HepG2 (cell line): ENCODE data around the gene SLC35A1. TPM values are rescaled to one million over a fixed set of nuclear protein-coding genes. Genes with fewer than 3 reads are reported as not detected.
A peak's percentile ranks its signal among the peaks of the same experiment; 100 is the strongest.

Experiments
- ATAC-seq: fragments of 200-7000 bp; cut with Tn5 transposase; 3 replicates; pipeline ENCODE4 v1.9.1; 2020; ENCODE audit warnings: mild to moderate bottlenecking, moderate library complexity
- BruUV-seq: library from RNA; stranded (reverse); fragments of 400-500 nt; replicated peaks from 2 replicates; lab custom pipeline; 2021; lab: Mats Ljungman, UMichigan
- CTCF ChIA-PET: fragments of 300-600 bp; formaldehyde crosslinking; extraction: SDS; loops from one replicate; lab custom pipeline; 2021; ENCODE audit warnings: low total read pairs, inconsistent platforms, low intra/inter-chr PET ratio; lab: Yijun Ruan, JAX
- POLR2A ChIA-PET: fragments of 350-600 bp; sonication (Branson Sonifier 250); formaldehyde crosslinking; loops from one replicate; lab custom pipeline; 2020; ENCODE audit warnings: antibody characterized with exemption, inconsistent platforms; lab: Yijun Ruan, JAX
- DNase-seq: peaks from one replicate; pipeline ENCODE4 v3.0.0-alpha.2; 2015; ENCODE audit warnings: low spot score
- FAIRE-seq: peaks from 3 replicates; lab custom pipeline; 2011; peaks lifted over from hg19 to GRCh38; lab: Jason Lieb, UNC
- H2AFZ ChIP-seq: one replicate; pipeline ENCODE4 v1.6.1; 2011; ENCODE audit warnings: low read length, inconsistent platforms
- H3K27ac ChIP-seq: fragments of 300-600 bp; 3 replicates; pipeline ENCODE4 v1.8.0; 2011; ENCODE audit warnings: mixed run types, mild to moderate bottlenecking, mixed read lengths, low read length, inconsistent platforms; ENCODE audit not compliant: insufficient read depth; ENCODE audit errors: extremely low read length
- H3K27me3 ChIP-seq, 2 experiments: fragments of 200-600 bp in 1 of 2; 2 replicates in 1 of 2; 3 replicates in 1 of 2; pipeline versions ENCODE4 v1.6.0 to v1.8.0; 2011; ENCODE audit warnings: low read length in 2 of 2, mild to moderate bottlenecking in 2 of 2, moderate library complexity in 2 of 2, inconsistent platforms in 1 of 2; ENCODE audit not compliant: insufficient read depth in 2 of 2, control insufficient read depth in 1 of 2
- H3K36me3 ChIP-seq, 2 experiments: fragments of 200-600 bp in 1 of 2; replicated peaks in 1 of 2; 2 replicates in 1 of 2; 3 replicates in 1 of 2; pipeline versions ENCODE4 v1.5.1 to v1.8.0; 2011; ENCODE audit warnings: low read length in 2 of 2, inconsistent platforms in 1 of 2; ENCODE audit not compliant: insufficient read depth in 2 of 2, control insufficient read depth in 1 of 2
- H3K4me1 ChIP-seq: 2 replicates; pipeline ENCODE4 v1.5.1; 2012; ENCODE audit warnings: low read length, inconsistent platforms; ENCODE audit not compliant: insufficient read depth
- H3K4me2 ChIP-seq: 2 replicates; pipeline ENCODE4 v1.6.0; 2011; ENCODE audit warnings: low read depth, low read length, inconsistent platforms
- H3K4me3 ChIP-seq, 3 experiments: fragments of 200-600 bp in 1 of 3; sonication (generic), shearing (Covaris generic) in 1 of 3; replicated peaks in 1 of 3; 2 replicates each; pipeline ENCODE4 v1.5.1; 2011 to 2016; ENCODE audit warnings: low read length in 3 of 3, inconsistent platforms in 2 of 3, low read depth in 2 of 3, mild to moderate bottlenecking in 2 of 3, control low read depth in 1 of 3, mixed read lengths in 1 of 3; ENCODE audit not compliant: insufficient read depth in 1 of 3
- H3K79me2 ChIP-seq: one replicate; pipeline ENCODE4 v1.6.1; 2011; ENCODE audit warnings: low read length, inconsistent platforms; ENCODE audit not compliant: insufficient read depth
- H3K9ac ChIP-seq: 2 replicates; pipeline ENCODE4 v1.6.0; 2011; ENCODE audit warnings: mild to moderate bottlenecking, low read depth, low read length, inconsistent platforms; ENCODE audit not compliant: insufficient read depth
- H3K9me3 ChIP-seq: 2 replicates; pipeline ENCODE4 v1.5.1; 2012; ENCODE audit warnings: mild to moderate bottlenecking, low read length
- H4K20me1 ChIP-seq: 2 replicates; pipeline ENCODE4 v1.6.0; 2011; ENCODE audit warnings: inconsistent platforms, mild to moderate bottlenecking, low read length, moderate library complexity; ENCODE audit not compliant: insufficient read depth
- HNRNPUL1 ChIP-seq: fragments of 200-400 bp; formaldehyde crosslinking; IDR thresholded peaks from 2 replicates; pipeline ENCODE4 v1.6.1; 2017; ENCODE audit warnings: low read depth, mild to moderate bottlenecking, low read length, moderate library complexity
- MAFG ChIP-seq: sonication (generic); formaldehyde crosslinking; IDR thresholded peaks from 2 replicates; pipeline ENCODE4 v1.5.1; 2020; ENCODE audit warnings: mild to moderate bottlenecking, missing genetic modification reagents
- MAZ ChIP-seq, 2 experiments: sonication (generic) in 1 of 2; formaldehyde crosslinking in 1 of 2; IDR thresholded peaks; 2 replicates each; pipeline versions ENCODE4 v1.5.0 to v1.6.1; 2012 to 2020; ENCODE audit warnings: low read depth in 2 of 2, mild to moderate bottlenecking in 2 of 2, borderline replicate concordance in 1 of 2, improper control_type of control experiment in 1 of 2, low read length in 1 of 2, missing genetic modification reagents in 1 of 2, moderate library complexity in 1 of 2
- NR2F6 ChIP-seq, 2 experiments: IDR thresholded peaks; 2 replicates each; pipeline ENCODE4 v1.6.1; 2016; ENCODE audit warnings: antibody characterized with exemption in 1 of 2, mild to moderate bottlenecking in 1 of 2
- PRMT3 ChIP-seq: sonication (generic); formaldehyde crosslinking; IDR thresholded peaks from 2 replicates; pipeline ENCODE4 v1.8.1; 2022; ENCODE audit warnings: low read depth, mild to moderate bottlenecking, moderate library complexity, missing genetic modification reagents, borderline replicate concordance
- SAFB2 ChIP-seq: sonication (generic); formaldehyde crosslinking; IDR thresholded peaks from 2 replicates; pipeline ENCODE4 v1.5.1; 2020; ENCODE audit warnings: missing genetic modification reagents, low read depth, mild to moderate bottlenecking, borderline replicate concordance
- SYNCRIP ChIP-seq: fragments of 200-400 bp; formaldehyde crosslinking; IDR thresholded peaks from 2 replicates; pipeline ENCODE4 v1.6.1; 2018; ENCODE audit warnings: mild to moderate bottlenecking, low read depth, low read length; ENCODE audit not compliant: insufficient read depth
- TBL1XR1 ChIP-seq: fragments of 150-350 bp; IDR thresholded peaks from 2 replicates; pipeline ENCODE4 v1.6.1; 2014; ENCODE audit warnings: borderline replicate concordance, low read length; ENCODE audit not compliant: partially characterized antibody
- ZMYM4 ChIP-seq: sonication (generic); formaldehyde crosslinking; IDR thresholded peaks from 2 replicates; pipeline ENCODE4 v1.8.1; 2023; ENCODE audit warnings: mild to moderate bottlenecking, missing genetic modification reagents
- ZNF121 ChIP-seq: sonication (generic); formaldehyde crosslinking; IDR thresholded peaks from 2 replicates; pipeline ENCODE4 v1.5.0; 2020; ENCODE audit warnings: mild to moderate bottlenecking, missing genetic modification reagents
- ZNF331 ChIP-seq: sonication (generic); formaldehyde crosslinking; IDR thresholded peaks from 2 replicates; pipeline ENCODE4 v1.4.0; 2020; ENCODE audit warnings: missing genetic modification reagents
- ZNF572 ChIP-seq: sonication (generic); formaldehyde crosslinking; IDR thresholded peaks from 2 replicates; pipeline ENCODE4 v1.5.1; 2020; ENCODE audit warnings: mild to moderate bottlenecking, missing genetic modification reagents
- WGBS: methylation state at CpG from one replicate; pipeline ENCODE4 v1.1.6; 2017; ENCODE audit warnings: low lambda C conversion rate; 5-methylcytosine and 5-hydroxymethylcytosine counted together
- in situ Hi-C: cut with HindIII; loops from 2 replicates; pipeline ENCODE4 v1.10.0; 2017; ENCODE audit warnings: low pct_unique_long_range_greater_than_20kb; ENCODE audit not compliant: extremely low pct_ligation_motif_present
- intact Hi-C: fragments of 100-400 bp; cut with micrococcal nuclease; formaldehyde crosslinking; loops from one replicate; pipeline ENCODE4 v1.10.0; 2022; ENCODE audit not compliant: unreplicated experiment
- polyA plus RNA-seq, 8 experiments: library from polyadenylated mRNA; depleted of rRNA in 3 of 8; stranded (reverse) in 7 of 8; unstranded in 1 of 8; fragments of >200 nt; fragmentation: Illumina TruSeq in 4 of 8; extraction: Trizol in 4 of 8; gene quantifications; 2 replicates each; pipeline versions ENCODE4 v1.2.1 to v1.2.3, GENCODE V29; 2011 to 2016; ENCODE audit warnings: low read depth in 4 of 8, missing spikeins in 1 of 8, mixed read lengths in 1 of 8; ENCODE audit not compliant: insufficient read depth in 1 of 8
- total RNA-seq, 5 experiments: library from RNA; depleted of rRNA; stranded (reverse); fragments of >200 nt; fragmentation: Illumina TruSeq; extraction: Trizol; gene quantifications; 2 replicates each; pipeline ENCODE4 v1.2.3, GENCODE V29; 2016; ENCODE audit warnings: low read depth in 1 of 5
- TF ChIP-seq, protein P1 (sequence below): IDR thresholded peaks from 2 replicates; pipeline ENCODE4 v1.4.0; 2020; ENCODE audit warnings: mild to moderate bottlenecking, missing genetic modification reagents

SLC35A1 gene
- total and polyA plus RNA-seq, 2 of the 13 experiments (the other 11 are each of a cell fraction or from before 2014, with no cell fraction given), result 24.8 to 25.1 TPM

DNA sequence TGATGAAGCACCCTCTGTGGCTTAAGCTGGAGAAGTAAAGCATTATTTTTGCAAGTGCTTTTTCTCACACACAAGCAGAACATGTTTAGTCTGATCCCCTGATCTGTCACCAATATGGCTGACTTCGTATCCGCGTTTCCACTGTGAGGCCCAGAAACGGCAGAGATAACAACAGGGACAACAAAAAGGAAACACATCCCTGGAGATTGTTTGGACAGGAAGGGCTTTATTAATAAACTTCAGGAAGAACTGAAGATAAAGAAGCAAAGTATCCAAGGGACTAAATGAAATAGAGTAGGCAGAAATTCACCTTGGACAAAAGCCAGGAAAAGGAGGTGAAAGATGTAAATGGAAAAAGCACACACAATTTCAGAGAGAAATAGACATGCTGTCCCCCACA lies 67.8 kb downstream of the SLC35A1 start:
- BruUV-seq, result no TSS peak
- Histone ChIP-seq H3K4me3 (no peak overlapping the region), H3K9me3 (no peaks in the 10 kb centered on the region), H3K4me1 (peaks cover 20% of the 10 kb centered on the region), H3K36me3 (peaks cover 0 to 55% of the 10 kb centered on the region in 2 experiments; a peak in 4 of 5 replicates), H3K9ac (no peak overlapping the region), H3K79me2 (peaks cover 4% of the 10 kb centered on the region), H3K4me2 (no peak overlapping the region), H4K20me1 (no peaks in the 10 kb centered on the region), H3K27ac (no peak overlapping the region), H2AFZ (no peak overlapping the region), H3K27me3 (no peaks in the 10 kb centered on the region)
- intact Hi-C loops (no loop called here), in situ Hi-C loops (no loop called here)
- no peak for FAIRE-seq
- TF ChIP-seq ZNF331, result no peak
- TF ChIP-seq NR2F6 (IDR thresholded peaks at IDR 0.05), result no peak
- TF ChIP-seq NR2F6 (CRISPR knock-in tag; IDR thresholded peaks at IDR 0.05), result no peak
- no peak for TF ChIP-seq MAFG (CRISPR knock-in tag)
- no peak for TF ChIP-seq ZMYM4
- no peak for TF ChIP-seq SYNCRIP
- TF ChIP-seq MAZ (IDR thresholded peaks at IDR 0.05; ENCODE audit: borderline replicate concordance, low read depth, low read length), result no peak
- no peak for TF ChIP-seq MAZ (CRISPR knock-in tag; IDR thresholded peaks at IDR 0.05; ENCODE audit: low read depth)
- no peak for TF ChIP-seq SAFB2 (CRISPR knock-in tag)
- TF ChIP-seq TBL1XR1, result no peak
- 97% methylated on average over 4 of the region's 4 CpGs for WGBS
- POLR2A ChIA-PET, result no interaction called here
- no peak for ATAC-seq
- no peak for DNase-seq
- CTCF ChIA-PET, result no interaction called here

- intact Hi-C loops (no loop called here), in situ Hi-C loops (no loop called here)
- no peaks in the 10 kb centered on the region for H3K27me3 ChIP-seq
- no peak overlapping the region for H3K9ac ChIP-seq
- H3K4me1 ChIP-seq, result peaks cover 15% of the 10 kb centered on the region
- no peak for FAIRE-seq
- no peak for ATAC-seq
- H3K27ac ChIP-seq, result no peak overlapping the region
- no peak overlapping the region for H3K4me3 ChIP-seq
- H3K79me2 ChIP-seq, result peaks cover 4% of the 10 kb centered on the region
- no peaks in the 10 kb centered on the region for H4K20me1 ChIP-seq
- DNase-seq, result no peak
- POLR2A ChIA-PET, result no interaction called here
- no TSS peak for BruUV-seq
- no peak overlapping the region for H2AFZ ChIP-seq
- no peak overlapping the region for H3K4me2 ChIP-seq
- CTCF ChIA-PET, result no interaction called here
- peaks cover under 1 to 60% of the 10 kb centered on the region in 2 experiments; a peak in 4 of 5 replicates for H3K36me3 ChIP-seq
- H3K9me3 ChIP-seq, result no peaks in the 10 kb centered on the region
- 100% methylated on average over 1 of the region's 1 CpG for WGBS
- TF ChIP-seq ZNF572 (CRISPR knock-in tag) (no peak), HNRNPUL1 (no peak), ZNF121 (CRISPR knock-in tag) (peak; percentile 51), PRMT3 (no peak)
- TF ChIP-seq, protein P1, sequence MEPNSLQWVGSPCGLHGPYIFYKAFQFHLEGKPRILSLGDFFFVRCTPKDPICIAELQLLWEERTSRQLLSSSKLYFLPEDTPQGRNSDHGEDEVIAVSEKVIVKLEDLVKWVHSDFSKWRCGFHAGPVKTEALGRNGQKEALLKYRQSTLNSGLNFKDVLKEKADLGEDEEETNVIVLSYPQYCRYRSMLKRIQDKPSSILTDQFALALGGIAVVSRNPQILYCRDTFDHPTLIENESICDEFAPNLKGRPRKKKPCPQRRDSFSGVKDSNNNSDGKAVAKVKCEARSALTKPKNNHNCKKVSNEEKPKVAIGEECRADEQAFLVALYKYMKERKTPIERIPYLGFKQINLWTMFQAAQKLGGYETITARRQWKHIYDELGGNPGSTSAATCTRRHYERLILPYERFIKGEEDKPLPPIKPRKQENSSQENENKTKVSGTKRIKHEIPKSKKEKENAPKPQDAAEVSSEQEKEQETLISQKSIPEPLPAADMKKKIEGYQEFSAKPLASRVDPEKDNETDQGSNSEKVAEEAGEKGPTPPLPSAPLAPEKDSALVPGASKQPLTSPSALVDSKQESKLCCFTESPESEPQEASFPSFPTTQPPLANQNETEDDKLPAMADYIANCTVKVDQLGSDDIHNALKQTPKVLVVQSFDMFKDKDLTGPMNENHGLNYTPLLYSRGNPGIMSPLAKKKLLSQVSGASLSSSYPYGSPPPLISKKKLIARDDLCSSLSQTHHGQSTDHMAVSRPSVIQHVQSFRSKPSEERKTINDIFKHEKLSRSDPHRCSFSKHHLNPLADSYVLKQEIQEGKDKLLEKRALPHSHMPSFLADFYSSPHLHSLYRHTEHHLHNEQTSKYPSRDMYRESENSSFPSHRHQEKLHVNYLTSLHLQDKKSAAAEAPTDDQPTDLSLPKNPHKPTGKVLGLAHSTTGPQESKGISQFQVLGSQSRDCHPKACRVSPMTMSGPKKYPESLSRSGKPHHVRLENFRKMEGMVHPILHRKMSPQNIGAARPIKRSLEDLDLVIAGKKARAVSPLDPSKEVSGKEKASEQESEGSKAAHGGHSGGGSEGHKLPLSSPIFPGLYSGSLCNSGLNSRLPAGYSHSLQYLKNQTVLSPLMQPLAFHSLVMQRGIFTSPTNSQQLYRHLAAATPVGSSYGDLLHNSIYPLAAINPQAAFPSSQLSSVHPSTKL, result no peak
Measured at GRCh38 chr6:87541041-87541440, 68.3 kb downstream of the SLC35A1 start.
